Caco-2 (cell line): ENCODE data around the gene BRAF. TPM values are rescaled to one million over a fixed set of nuclear protein-coding genes. Genes with fewer than 3 reads are reported as not detected.
A peak's percentile ranks its signal among the peaks of the same experiment; 100 is the strongest.

Experiments
- BruUV-seq: library from RNA; stranded (reverse); fragments of 400-500 nt; replicated peaks from 2 replicates; lab custom pipeline; 2021; lab: Mats Ljungman, UMichigan
- CTCF ChIA-PET: fragments of 300-600 bp; sonication (Branson Sonifier 250); formaldehyde crosslinking; loops from one replicate; lab custom pipeline; 2022; ENCODE audit warnings: antibody characterized with exemption; lab: Charles Lee
- POLR2A ChIA-PET: fragments of 300-600 bp; sonication (Branson Sonifier 250); formaldehyde crosslinking; loops from one replicate; lab custom pipeline; 2022; ENCODE audit warnings: antibody characterized with exemption; lab: Charles Lee
- DNase-seq, 2 experiments: peaks; one replicate each; pipeline versions ENCODE4 v3.0.0 to v3.0.0-alpha.2; 2020 to 2022
- H3K27me3 ChIP-seq: replicated peaks from 2 replicates; pipeline ENCODE4 v1.6.0; 2011; ENCODE audit warnings: low read length; ENCODE audit not compliant: control insufficient read depth, insufficient read depth
- H3K36me3 ChIP-seq: 2 replicates; pipeline ENCODE4 v1.5.1; 2011; ENCODE audit warnings: low read length; ENCODE audit not compliant: control insufficient read depth, insufficient read depth
- H3K4me1 ChIP-seq: fragments of 250-450 bp; sonication (Bioruptor Pico); 2 replicates; pipeline ENCODE4 v1.5.1; 2020; ENCODE audit warnings: mild to moderate bottlenecking
- H3K4me3 ChIP-seq: 2 replicates; pipeline ENCODE4 v1.5.1; 2011; ENCODE audit warnings: low read depth, mild to moderate bottlenecking, control low read depth, low read length
- H3K9me3 ChIP-seq: fragments of 250-450 bp; sonication (Bioruptor Pico); 2 replicates; pipeline ENCODE4 v1.5.1; 2020; ENCODE audit warnings: mild to moderate bottlenecking, moderate library complexity
- H3K27ac Mint-ChIP-seq: one replicate; pipeline ENCODE4 v1.8.0; 2022; ENCODE audit warnings: mixed read lengths; ENCODE audit not compliant: unreplicated experiment
- H3K27me3 Mint-ChIP-seq: one replicate; pipeline ENCODE4 v1.8.0; 2022; ENCODE audit warnings: mixed read lengths; ENCODE audit not compliant: insufficient read depth, unreplicated experiment
- H3K36me3 Mint-ChIP-seq: one replicate; pipeline ENCODE4 v1.8.0; 2022; ENCODE audit warnings: mild to moderate bottlenecking, mixed read lengths; ENCODE audit not compliant: insufficient read depth, unreplicated experiment
- H3K4me1 Mint-ChIP-seq: one replicate; pipeline ENCODE4 v1.8.0; 2022; ENCODE audit warnings: low read depth, mixed read lengths; ENCODE audit not compliant: unreplicated experiment
- H3K4me3 Mint-ChIP-seq: one replicate; pipeline ENCODE4 v1.8.0; 2022; ENCODE audit warnings: mild to moderate bottlenecking, moderate library complexity, mixed read lengths; ENCODE audit not compliant: unreplicated experiment
- H3K9me3 Mint-ChIP-seq: one replicate; pipeline ENCODE4 v1.8.0; 2022; ENCODE audit warnings: mixed read lengths; ENCODE audit not compliant: unreplicated experiment
- intact Hi-C: fragments of 100-400 bp; cut with micrococcal nuclease; formaldehyde crosslinking; loops from one replicate; pipeline ENCODE4 v1.10.0; 2022; ENCODE audit not compliant: unreplicated experiment
- total RNA-seq: library from RNA; stranded (reverse); gene quantifications from 2 replicates; pipeline ENCODE4 v1.2.3, GENCODE V29; 2022
- TF ChIP-seq, protein P1 (sequence below), 2 experiments: fragments of 200-600 bp in 1 of 2; IDR thresholded peaks; 1 replicate in 1 of 2; 2 replicates in 1 of 2; pipeline versions ENCODE4 v1.5.1 to v1.8.0; 2011 to 2022; ENCODE audit warnings: antibody characterized with exemption in 1 of 2, control low read depth in 1 of 2, inconsistent platforms in 1 of 2, low read depth in 1 of 2, low read length in 1 of 2, mild to moderate bottlenecking in 1 of 2, moderate library complexity in 1 of 2; ENCODE audit not compliant: insufficient read depth in 1 of 2, severe bottlenecking in 1 of 2, unreplicated experiment in 1 of 2

Gene BRAF
- total RNA-seq, 1 experiment from 2014 or later = 38.5 TPM

DNA sequence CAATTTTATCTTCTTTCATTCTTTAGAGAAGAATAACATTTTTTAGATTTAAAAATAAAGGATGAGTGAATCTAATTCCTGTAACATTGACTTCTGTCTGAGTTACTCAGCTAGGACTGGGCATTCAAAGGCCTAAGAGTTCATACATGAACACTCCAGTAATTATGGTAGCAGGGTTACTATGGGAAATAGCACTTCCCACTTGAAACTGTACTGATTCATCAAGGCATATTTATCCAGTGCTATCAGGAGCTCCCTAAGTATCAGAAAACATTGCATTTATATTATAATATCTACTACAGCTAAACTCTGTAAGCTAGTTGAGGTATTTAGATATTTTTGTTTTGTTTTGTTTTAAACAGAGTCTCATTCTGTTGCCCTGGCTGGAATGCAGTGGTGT, 186.4 kb downstream of the BRAF start:
- no TSS peak for BruUV-seq
- CTCF ChIA-PET = no interaction called here
- POLR2A ChIA-PET = no interaction called here
- TF ChIP-seq, protein P1, sequence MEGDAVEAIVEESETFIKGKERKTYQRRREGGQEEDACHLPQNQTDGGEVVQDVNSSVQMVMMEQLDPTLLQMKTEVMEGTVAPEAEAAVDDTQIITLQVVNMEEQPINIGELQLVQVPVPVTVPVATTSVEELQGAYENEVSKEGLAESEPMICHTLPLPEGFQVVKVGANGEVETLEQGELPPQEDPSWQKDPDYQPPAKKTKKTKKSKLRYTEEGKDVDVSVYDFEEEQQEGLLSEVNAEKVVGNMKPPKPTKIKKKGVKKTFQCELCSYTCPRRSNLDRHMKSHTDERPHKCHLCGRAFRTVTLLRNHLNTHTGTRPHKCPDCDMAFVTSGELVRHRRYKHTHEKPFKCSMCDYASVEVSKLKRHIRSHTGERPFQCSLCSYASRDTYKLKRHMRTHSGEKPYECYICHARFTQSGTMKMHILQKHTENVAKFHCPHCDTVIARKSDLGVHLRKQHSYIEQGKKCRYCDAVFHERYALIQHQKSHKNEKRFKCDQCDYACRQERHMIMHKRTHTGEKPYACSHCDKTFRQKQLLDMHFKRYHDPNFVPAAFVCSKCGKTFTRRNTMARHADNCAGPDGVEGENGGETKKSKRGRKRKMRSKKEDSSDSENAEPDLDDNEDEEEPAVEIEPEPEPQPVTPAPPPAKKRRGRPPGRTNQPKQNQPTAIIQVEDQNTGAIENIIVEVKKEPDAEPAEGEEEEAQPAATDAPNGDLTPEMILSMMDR (IDR thresholded peaks at IDR 0.05; ENCODE audit: insufficient read depth in 1 of 2, low read depth in 1 of 2, low read length in 1 of 2, severe bottlenecking in 1 of 2, unreplicated experiment in 1 of 2) = no peak
- intact Hi-C loops = no loop called here
- peaks cover 32% of the 10 kb centered on the region for H3K36me3 Mint-ChIP-seq
- no peak overlapping the region for H3K4me3 Mint-ChIP-seq
- H3K4me3 ChIP-seq = no peak overlapping the region
- H3K27me3 Mint-ChIP-seq = no peaks in the 10 kb centered on the region
- H3K27ac Mint-ChIP-seq = no peak overlapping the region
- H3K9me3 Mint-ChIP-seq = no peaks in the 10 kb centered on the region
- peaks cover 12% of the 10 kb centered on the region for H3K4me1 ChIP-seq
- no peaks in the 10 kb centered on the region for H3K9me3 ChIP-seq
- no peak for DNase-seq
- H3K4me1 Mint-ChIP-seq = peaks cover 6% of the 10 kb centered on the region
- H3K27me3 ChIP-seq = no peaks in the 10 kb centered on the region
- no peaks in the 10 kb centered on the region for H3K36me3 ChIP-seq

DNA sequence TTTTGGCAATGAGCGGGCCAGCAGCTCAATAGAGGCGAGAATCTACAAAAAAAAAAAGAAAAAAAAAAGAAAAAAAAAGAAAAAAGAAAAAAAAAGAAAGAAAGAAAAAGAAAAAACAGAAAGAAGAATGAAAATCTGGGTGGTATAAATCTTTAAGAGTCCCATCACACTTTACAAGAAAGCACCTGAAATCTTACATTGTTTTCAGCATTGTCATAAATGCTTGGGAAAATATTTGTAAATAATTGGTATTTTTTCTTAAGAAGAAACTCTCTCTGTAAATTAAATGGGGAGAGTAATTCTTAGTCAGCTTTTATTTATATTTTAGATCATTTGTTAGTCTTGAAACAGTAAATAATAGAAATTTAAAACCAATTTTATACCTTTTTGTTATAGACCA, 190.0 kb downstream of the BRAF start:
- no peak overlapping the region for H3K4me3 Mint-ChIP-seq
- CTCF ChIA-PET = no interaction called here
- H3K9me3 ChIP-seq = no peaks in the 10 kb centered on the region

DNA sequence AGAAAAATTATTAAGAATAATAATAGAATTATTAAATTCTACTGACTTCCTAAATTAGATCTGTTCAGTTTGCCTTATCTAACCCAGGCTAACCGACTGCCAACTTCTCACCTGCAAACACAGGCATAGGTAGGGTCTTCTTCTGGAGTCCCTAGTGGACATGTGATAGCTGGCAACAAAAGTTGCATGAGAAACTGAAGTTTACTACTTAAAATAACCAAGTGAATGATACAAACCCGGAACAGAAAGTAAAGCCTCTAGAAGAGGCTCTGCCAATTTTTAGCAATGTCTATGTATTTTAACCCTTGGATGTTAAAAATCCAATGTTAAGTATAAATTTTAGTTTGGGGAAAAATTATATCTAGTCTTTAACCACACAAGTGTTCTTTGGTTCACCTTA, 190.6 kb downstream of the BRAF start:
- H3K36me3 Mint-ChIP-seq = peaks cover 40% of the 10 kb centered on the region

More for the DNA sequence above, 190.0 kb downstream of the BRAF start:
- H3K36me3 ChIP-seq = no peaks in the 10 kb centered on the region; the same call in 1 of the 2 replicates
- Mint-ChIP-seq H3K36me3 (peaks cover 42% of the 10 kb centered on the region), H3K4me1 (no peaks in the 10 kb centered on the region), H3K27ac (no peak overlapping the region), H3K9me3 (no peaks in the 10 kb centered on the region), H3K27me3 (no peaks in the 10 kb centered on the region)
- no peaks in the 10 kb centered on the region for H3K27me3 ChIP-seq
- TF ChIP-seq, protein P1 (IDR thresholded peaks at IDR 0.05; ENCODE audit: insufficient read depth in 1 of 2, low read depth in 1 of 2, low read length in 1 of 2, severe bottlenecking in 1 of 2, unreplicated experiment in 1 of 2) = no peak
- POLR2A ChIA-PET = no interaction called here
- no peak for DNase-seq
- H3K4me1 ChIP-seq = no peaks in the 10 kb centered on the region
- intact Hi-C loops = no loop called here
- no TSS peak for BruUV-seq
- H3K4me3 ChIP-seq = no peak overlapping the region

More for the DNA sequence above, 190.6 kb downstream of the BRAF start:
- Mint-ChIP-seq H3K4me1 (no peaks in the 10 kb centered on the region), H3K27me3 (no peaks in the 10 kb centered on the region), H3K9me3 (no peaks in the 10 kb centered on the region), H3K27ac (no peak overlapping the region), H3K4me3 (no peak overlapping the region)
- DNase-seq = no peak
- Histone ChIP-seq H3K4me3 (no peak overlapping the region), H3K4me1 (no peaks in the 10 kb centered on the region), H3K36me3 (no peaks in the 10 kb centered on the region; the same call in 1 of the 2 replicates), H3K9me3 (no peaks in the 10 kb centered on the region), H3K27me3 (no peaks in the 10 kb centered on the region)
- TF ChIP-seq, protein P1 (IDR thresholded peaks at IDR 0.05; ENCODE audit: insufficient read depth in 1 of 2, low read depth in 1 of 2, low read length in 1 of 2, severe bottlenecking in 1 of 2, unreplicated experiment in 1 of 2) = peak in 1 of 2 experiments; percentile 7
- BruUV-seq = no TSS peak
- ChIA-PET CTCF (no interaction called here), POLR2A (no interaction called here)
- intact Hi-C loops = no loop called here
